GM12878 (cell line): Measurements from ENCODE around the gene DHX40.

Experiments used
- CBX5 ChIP-seq: sonication (generic); IDR thresholded peaks from 2 replicates; pipeline ENCODE4 v1.6.1; 2016; ENCODE audit warnings: low read depth, moderate library complexity, mild to moderate bottlenecking, inconsistent platforms
- CTCF ChIP-seq, 3 experiments: IDR thresholded peaks in 2 of 3; conservative IDR thresholded peaks in 1 of 3; 2 replicates each; pipeline ENCODE4 v1.5.1; 2011; ENCODE audit warnings: low read depth in 3 of 3, low read length in 3 of 3, mild to moderate bottlenecking in 3 of 3, control low read depth in 2 of 3, moderate library complexity in 2 of 3, inconsistent platforms in 1 of 3, mixed read lengths in 1 of 3; ENCODE audit not compliant: control insufficient read depth in 2 of 3, insufficient read depth in 1 of 3; ENCODE audit errors: extremely low read depth in 1 of 3
- CUX1 ChIP-seq: IDR thresholded peaks from 2 replicates; pipeline ENCODE4 v1.6.1; 2012; ENCODE audit warnings: improper control_type of control experiment, low read depth, low read length; ENCODE audit not compliant: insufficient replicate concordance
- IKZF1 ChIP-seq: fragments of 450-650 bp; conservative IDR thresholded peaks from 2 replicates; pipeline ENCODE4 v1.6.1; 2017; ENCODE audit warnings: antibody characterized with exemption, mild to moderate bottlenecking

- TF ChIP-seq CUX1, result no peak
- TF ChIP-seq CTCF (IDR thresholded peaks at IDR 0.05 in 2 of 3, conservative IDR thresholded peaks at IDR 0.05 in 1 of 3; ENCODE audit: control insufficient read depth in 2 of 3, extremely low read depth in 1 of 3, insufficient read depth in 1 of 3, low read depth in 3 of 3, low read length in 3 of 3), result no peak
- no peak for TF ChIP-seq CBX5
- no peak for TF ChIP-seq IKZF1
Measured at GRCh38 chr17:59634632-59635541, 69.5 kb downstream of the DHX40 start.
